RPMI7951 (cell line): Measurements from ENCODE around the gene THBS1. TPM values are rescaled to one million over a fixed set of nuclear protein-coding genes. Genes with fewer than 3 reads are reported as not detected.

Experiments used
- DNase-seq: peaks from one replicate; pipeline ENCODE4 v3.0.0-alpha.2; 2012; ENCODE audit warnings: low read depth
- total RNA-seq: library from RNA; depleted of rRNA; stranded (reverse); fragments of >200 nt; shearing (Covaris generic); gene quantifications from 2 replicates; pipeline ENCODE4 v1.2.3, GENCODE V29; 2014

THBS1 gene
- total RNA-seq, 1 experiment from 2014 or later, result 598 TPM

GRCh38 chr15:39573844-39574243 is 7.0 kb upstream of the THBS1 start:
- DNase-seq, result peak; percentile 74

- no peak for DNase-seq
Measured at GRCh38 chr15:39574427-39574826, 6.5 kb upstream of the THBS1 start.

GRCh38 chr15:39575180-39575579 is 5.7 kb upstream of the THBS1 start:
- no peak for DNase-seq

DNA sequence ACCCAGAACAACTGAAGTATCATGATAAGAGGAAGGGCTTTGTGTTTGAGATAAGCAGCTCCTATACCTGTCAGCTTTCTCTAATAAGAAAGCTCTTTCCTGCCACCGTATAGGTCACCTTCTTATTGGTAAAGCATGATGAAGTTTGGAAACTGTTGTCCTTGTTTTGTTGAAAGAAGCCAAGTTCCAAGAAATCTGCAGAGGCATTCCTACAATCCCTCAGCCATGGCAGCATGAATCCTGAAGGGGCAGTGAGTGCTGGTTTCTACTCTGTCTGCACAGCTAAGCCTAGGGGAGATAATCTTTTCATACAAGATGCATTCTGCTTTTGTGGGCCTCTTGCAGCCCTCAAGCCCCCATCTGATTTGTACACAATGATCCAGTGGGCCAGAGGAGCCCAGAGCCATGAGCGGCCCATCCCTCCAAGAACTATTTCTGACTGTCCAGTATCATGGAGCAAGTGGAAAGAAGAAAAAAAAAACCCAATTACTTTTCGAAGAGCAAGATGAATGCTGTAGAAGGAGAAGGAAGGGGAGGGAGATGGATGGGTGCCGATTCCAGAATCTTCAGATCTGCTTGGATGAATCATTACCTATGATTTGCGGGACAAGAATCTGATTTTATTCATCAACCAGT is 1.9 kb upstream of the THBS1 start:
- DNase-seq, result peak; percentile 55

DNA sequence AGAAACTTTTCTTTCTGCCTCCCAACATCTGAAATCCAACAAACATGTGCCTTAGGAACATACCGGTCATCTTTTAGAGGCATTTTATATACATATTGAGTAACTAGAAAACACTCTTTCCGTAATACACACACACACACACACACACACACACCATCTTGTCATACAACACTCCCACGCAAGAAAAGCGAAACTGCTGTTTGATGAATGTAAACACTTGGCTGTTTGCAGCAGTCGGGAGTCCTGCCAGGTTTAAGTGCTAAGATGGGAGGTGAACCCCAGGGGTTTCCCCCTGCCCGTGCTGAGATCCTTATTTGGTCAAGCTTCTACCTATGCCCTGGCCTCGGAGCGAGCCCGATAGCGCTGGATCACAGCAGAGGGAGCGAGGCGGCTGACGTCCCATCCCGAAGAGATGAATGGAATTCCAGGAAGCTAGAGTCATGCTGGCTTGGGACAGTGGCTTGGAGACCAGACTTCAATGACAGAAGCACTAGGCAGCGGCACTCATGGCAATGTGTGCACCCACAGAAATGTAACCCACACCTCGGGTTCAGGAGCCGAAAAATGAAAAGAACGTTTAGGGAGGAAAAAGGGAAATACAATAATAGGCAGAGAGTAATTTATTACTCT is 1.3 kb upstream of the THBS1 start:
- peak; percentile 96 for DNase-seq

GRCh38 chr15:39580117-39580484 is 778 bp upstream of the THBS1 start:
- DNase-seq, result peak; percentile 93

- no peak for DNase-seq
Measured at GRCh38 chr15:39581242-39581792, 438 bp downstream of the THBS1 start.

GRCh38 chr15:39581793-39582285 is 960 bp downstream of the THBS1 start:
- DNase-seq, result peak; percentile 74

DNA sequence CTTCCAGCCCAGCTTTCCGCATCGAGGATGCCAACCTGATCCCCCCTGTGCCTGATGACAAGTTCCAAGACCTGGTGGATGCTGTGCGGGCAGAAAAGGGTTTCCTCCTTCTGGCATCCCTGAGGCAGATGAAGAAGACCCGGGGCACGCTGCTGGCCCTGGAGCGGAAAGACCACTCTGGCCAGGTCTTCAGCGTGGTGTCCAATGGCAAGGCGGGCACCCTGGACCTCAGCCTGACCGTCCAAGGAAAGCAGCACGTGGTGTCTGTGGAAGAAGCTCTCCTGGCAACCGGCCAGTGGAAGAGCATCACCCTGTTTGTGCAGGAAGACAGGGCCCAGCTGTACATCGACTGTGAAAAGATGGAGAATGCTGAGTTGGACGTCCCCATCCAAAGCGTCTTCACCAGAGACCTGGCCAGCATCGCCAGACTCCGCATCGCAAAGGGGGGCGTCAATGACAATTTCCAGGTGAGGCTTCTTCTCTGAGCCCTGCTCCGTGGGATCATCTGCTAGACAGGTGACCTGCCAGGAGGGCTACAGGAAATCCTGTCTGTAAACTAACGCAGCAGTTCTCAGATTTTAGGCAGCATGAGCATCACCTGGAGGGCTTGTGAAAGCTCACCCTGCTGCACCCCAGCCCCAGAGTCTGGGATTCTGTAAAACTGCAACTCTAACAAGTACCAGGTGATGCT is 1.6 kb downstream of the THBS1 start:
- DNase-seq, result peak; percentile 75

GRCh38 chr15:39582977-39583595 is 2.2 kb downstream of the THBS1 start:
- DNase-seq, result no peak

DNA sequence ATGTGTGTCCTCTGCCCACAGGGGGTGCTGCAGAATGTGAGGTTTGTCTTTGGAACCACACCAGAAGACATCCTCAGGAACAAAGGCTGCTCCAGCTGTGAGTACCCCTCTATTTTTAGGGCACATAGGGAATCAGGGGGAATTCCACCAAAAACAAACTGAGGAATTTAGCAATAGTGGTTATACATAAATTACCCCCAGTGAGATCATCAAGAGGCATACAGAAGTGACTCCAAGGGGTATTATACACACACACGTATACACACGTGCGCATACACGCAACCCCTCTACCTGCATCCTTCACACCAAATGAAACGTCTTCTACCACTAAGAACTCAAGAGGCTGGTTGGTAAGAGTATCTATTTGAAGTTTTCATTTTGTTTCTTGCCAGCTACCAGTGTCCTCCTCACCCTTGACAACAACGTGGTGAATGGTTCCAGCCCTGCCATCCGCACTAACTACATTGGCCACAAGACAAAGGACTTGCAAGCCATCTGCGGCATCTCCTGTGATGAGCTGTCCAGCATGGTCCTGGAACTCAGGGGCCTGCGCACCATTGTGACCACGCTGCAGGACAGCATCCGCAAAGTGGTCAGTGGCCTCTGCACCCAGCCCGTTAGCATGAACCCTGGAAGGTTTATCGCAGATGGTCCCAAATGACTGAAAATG is 2.9 kb downstream of the THBS1 start:
- peak; percentile 77 for DNase-seq

GRCh38 chr15:39584266-39584659 is 3.4 kb downstream of the THBS1 start:
- no peak for DNase-seq

DNA sequence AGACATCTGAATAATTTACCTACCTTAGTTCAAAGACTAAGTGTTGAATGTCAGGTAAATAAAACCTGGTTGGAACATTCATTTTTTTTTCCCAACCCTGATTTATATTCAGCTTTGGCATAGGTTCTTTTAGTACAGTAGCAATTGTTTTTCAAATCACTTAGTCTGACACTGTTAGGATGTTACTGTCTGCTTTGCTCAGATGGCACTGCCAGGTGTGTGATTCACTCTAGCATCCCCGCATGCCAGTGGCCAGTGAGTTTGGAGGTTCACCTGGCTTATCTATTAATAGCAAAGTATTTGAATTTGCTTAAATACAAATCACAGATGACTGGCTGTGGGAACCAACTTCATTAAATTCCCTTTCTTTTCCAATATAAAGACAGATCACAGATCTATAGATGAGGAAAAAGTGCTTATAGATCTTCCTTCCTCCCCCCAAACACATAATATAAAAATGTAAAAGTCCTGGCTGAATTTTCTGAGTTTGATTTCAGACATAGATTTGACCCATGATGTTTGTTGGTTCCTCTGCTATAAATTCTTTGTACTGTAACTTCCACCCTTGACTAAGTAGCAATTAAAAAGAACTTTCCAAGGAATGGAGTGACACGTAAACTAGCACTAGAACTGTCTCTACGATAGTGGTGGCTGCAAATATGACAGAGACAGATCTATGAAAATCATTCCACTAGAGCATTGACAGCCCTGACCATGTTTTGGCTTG is 3.9 kb downstream of the THBS1 start:
- no peak for DNase-seq

GRCh38 chr15:39585389-39585841 is 4.5 kb downstream of the THBS1 start:
- peak; percentile 41 for DNase-seq

GRCh38 chr15:39585871-39586301 is 5.0 kb downstream of the THBS1 start:
- peak; percentile 18 for DNase-seq

GRCh38 chr15:39586387-39587095 is 5.7 kb downstream of the THBS1 start:
- peak; percentile 86 for DNase-seq

DNA sequence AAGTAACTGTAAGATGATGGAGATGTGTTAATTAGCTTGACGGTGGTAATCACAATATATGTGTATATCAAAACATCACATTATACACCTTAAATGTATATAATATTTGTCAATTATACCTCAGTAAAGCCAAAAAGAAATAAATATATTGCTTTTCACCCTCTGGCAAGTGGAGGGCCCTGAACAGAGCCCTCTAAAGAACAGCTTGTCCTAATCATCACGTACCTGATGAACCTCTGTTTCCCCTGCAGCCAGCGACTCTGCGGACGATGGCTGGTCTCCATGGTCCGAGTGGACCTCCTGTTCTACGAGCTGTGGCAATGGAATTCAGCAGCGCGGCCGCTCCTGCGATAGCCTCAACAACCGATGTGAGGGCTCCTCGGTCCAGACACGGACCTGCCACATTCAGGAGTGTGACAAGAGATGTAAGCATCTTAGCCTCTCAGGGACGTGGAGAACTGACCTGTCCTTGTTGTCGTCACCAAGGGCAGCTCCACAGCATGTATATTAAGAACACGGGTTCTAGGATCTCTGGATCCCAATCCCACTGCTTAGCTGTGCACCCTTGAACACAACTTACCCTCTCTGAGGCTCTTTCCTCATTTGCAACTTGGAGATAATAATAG is 6.3 kb downstream of the THBS1 start:
- peak; percentile 30 for DNase-seq

DNA sequence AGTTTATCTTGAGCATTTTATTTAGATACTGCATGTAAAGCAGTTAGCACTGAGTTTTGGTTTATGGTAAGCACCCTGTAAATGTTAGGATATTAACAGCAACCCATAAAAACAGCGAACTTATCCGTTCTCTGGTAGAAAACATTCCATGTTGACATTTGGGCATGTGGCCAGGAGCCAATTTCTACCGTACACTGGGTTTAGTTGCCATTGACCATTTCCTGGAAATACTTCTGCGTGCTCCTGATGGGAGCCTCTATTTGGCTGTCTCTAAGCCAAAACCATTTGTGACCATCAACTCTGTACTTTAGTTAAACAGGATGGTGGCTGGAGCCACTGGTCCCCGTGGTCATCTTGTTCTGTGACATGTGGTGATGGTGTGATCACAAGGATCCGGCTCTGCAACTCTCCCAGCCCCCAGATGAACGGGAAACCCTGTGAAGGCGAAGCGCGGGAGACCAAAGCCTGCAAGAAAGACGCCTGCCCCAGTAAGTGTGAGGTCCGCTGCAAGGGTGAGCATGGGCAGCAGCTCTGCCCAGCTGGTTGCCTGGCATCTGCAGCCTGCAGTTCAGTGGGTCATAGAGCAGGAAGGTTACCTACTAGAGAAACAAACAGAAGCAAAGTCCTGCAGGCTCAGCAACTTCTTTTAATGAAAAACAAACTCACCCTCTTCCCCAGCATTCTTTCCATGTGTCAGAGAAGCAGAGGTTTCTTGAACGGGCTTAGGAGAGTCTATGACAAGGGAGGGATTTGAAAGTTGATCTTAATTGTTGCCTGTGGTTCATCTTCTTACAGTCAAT is 7.1 kb downstream of the THBS1 start:
- DNase-seq, result peak; percentile 49
